ENCODE data around the gene ABRAXAS1. TPM values are rescaled to one million over a fixed set of nuclear protein-coding genes. Genes with fewer than 3 reads are reported as not detected.

The ABRAXAS1 gene
- total and polyA plus RNA-seq, 2 of the 13 experiments (the other 11 are each of a cell fraction or from before 2014, with no cell fraction given): 14.1 to 14.7 TPM

- peak; percentile 53; the same call in 1 of the 2 replicates for TF ChIP-seq HNF1A (IDR thresholded peaks at IDR 0.05; ENCODE audit: low read depth)
- 0 out of 2 replicates have a peak, but pooled peaks have one; percentile 60 for TF ChIP-seq HNF1A (CRISPR knock-in tag; IDR thresholded peaks at IDR 0.05; ENCODE audit: borderline replicate concordance)
- no peak for TF ChIP-seq JUNB (CRISPR knock-in tag; IDR thresholded peaks at IDR 0.05; ENCODE audit: borderline replicate concordance)
- 0 out of 2 replicates have a peak, but pooled peaks have one; percentile 33 for TF ChIP-seq HMG20A (CRISPR knock-in tag; IDR thresholded peaks at IDR 0.05; ENCODE audit: borderline replicate concordance)
- no peak for TF ChIP-seq ZNF337 (CRISPR knock-in tag; IDR thresholded peaks at IDR 0.05; ENCODE audit: borderline replicate concordance, low read depth)
- no peak for TF ChIP-seq HOXA9 (CRISPR knock-in tag; IDR thresholded peaks at IDR 0.05; ENCODE audit: borderline replicate concordance)
- peak; percentile 86 for TF ChIP-seq MXD4 (CRISPR knock-in tag; IDR thresholded peaks at IDR 0.05)
- peak; percentile 36; the same call in 1 of the 2 replicates for TF ChIP-seq NR0B2 (CRISPR knock-in tag; IDR thresholded peaks at IDR 0.05)
- TF ChIP-seq ZFP36 (IDR thresholded peaks at IDR 0.05; ENCODE audit: borderline replicate concordance, low read depth, low read length, partially characterized antibody): no peak
- TF ChIP-seq THAP11 (CRISPR knock-in tag; IDR thresholded peaks at IDR 0.05): peak; percentile 96
- TF ChIP-seq ELF4 (CRISPR knock-in tag; IDR thresholded peaks at IDR 0.05; ENCODE audit: borderline replicate concordance): peak; percentile 93
- TF ChIP-seq ZNF331 (CRISPR knock-in tag; IDR thresholded peaks at IDR 0.05): peak; percentile 89
- peak; percentile 44; the same call in 1 of the 2 replicates for TF ChIP-seq ZNF224 (CRISPR knock-in tag; IDR thresholded peaks at IDR 0.05)
- no peak for TF ChIP-seq NFE2L1 (CRISPR knock-in tag; IDR thresholded peaks at IDR 0.05; ENCODE audit: borderline replicate concordance)
- TF ChIP-seq GFI1 (CRISPR knock-in tag; IDR thresholded peaks at IDR 0.05; ENCODE audit: borderline replicate concordance): peak; percentile 72; the same call in 1 of the 2 replicates
- TF ChIP-seq TOE1 (CRISPR knock-in tag; IDR thresholded peaks at IDR 0.05): peak; percentile 96; the same call in 1 of the 2 replicates
- TF ChIP-seq MXD1 (CRISPR knock-in tag; IDR thresholded peaks at IDR 0.05): peak; percentile 47; the same call in 1 of the 2 replicates
- TF ChIP-seq ZNF776 (CRISPR knock-in tag; IDR thresholded peaks at IDR 0.05): no peak
- peak; percentile 99 for TF ChIP-seq POGZ (CRISPR knock-in tag; IDR thresholded peaks at IDR 0.05)
- no peak for TF ChIP-seq ZBTB34 (CRISPR knock-in tag; IDR thresholded peaks at IDR 0.05)
- peak; percentile 49; the same call in 1 of the 2 replicates for TF ChIP-seq ZNF30 (CRISPR knock-in tag; IDR thresholded peaks at IDR 0.05)
- TF ChIP-seq ZNF580 (CRISPR knock-in tag; IDR thresholded peaks at IDR 0.05; ENCODE audit: borderline replicate concordance, low read depth): peak; percentile 97; the same call in 1 of the 2 replicates
Measured at GRCh38 chr4:83455281-83456183, 29.4 kb downstream of the ABRAXAS1 start, which contains the start of the genes HELQ and MRPS18C (continued).

All from HepG2 (cell line).